Upper lobe of left lung (tissue), 4 donors: Measurements from ENCODE around the gene CNTNAP2.

Source experiments
- CTCF ChIP-seq, 6 experiments: fragments of 450-650 bp in 4 of 6; fragments of 200-600 bp in 2 of 6; sonication (generic) in 2 of 6; IDR thresholded peaks; one replicate each; pipeline ENCODE4 v1.5.1; 2016 to 2019; ENCODE audit warnings: antibody characterized with exemption in 6 of 6
- POLR2A ChIP-seq, 4 donors: fragments of 450-650 bp; IDR thresholded peaks; one replicate each; pipeline ENCODE4 v1.5.1; 2016 to 2017; ENCODE audit warnings: antibody characterized with exemption in 4 of 4, mild to moderate bottlenecking in 2 of 4
- POLR2AphosphoS5 ChIP-seq, 2 donors: sonication (generic); formaldehyde crosslinking; IDR thresholded peaks; one replicate each; pipeline ENCODE4 v1.5.1; 2017; ENCODE audit warnings: antibody characterized with exemption in 2 of 2

GRCh38 chr7:147513451-147513850 lies 1396.8 kb downstream of the CNTNAP2 start:
- TF ChIP-seq POLR2A (IDR thresholded peaks at IDR 0.05) (no peak), CTCF (IDR thresholded peaks at IDR 0.05) (no peak), POLR2AphosphoS5 (IDR thresholded peaks at IDR 0.05) (no peak)
